GM12878 (cell line): ENCODE data around the gene NEGR1.

Source experiments
- BCL11A ChIP-seq: IDR thresholded peaks from 2 replicates; pipeline ENCODE4 v1.6.1; 2011; ENCODE audit warnings: low read depth, low read length
- DPF2 ChIP-seq: fragments of 450-650 bp; IDR thresholded peaks from 2 replicates; pipeline ENCODE4 v1.6.1; 2017; ENCODE audit warnings: mild to moderate bottlenecking
- GABPA ChIP-seq: IDR thresholded peaks from 2 replicates; pipeline ENCODE4 v1.6.1; 2014; ENCODE audit warnings: antibody characterized with exemption, low read depth, mild to moderate bottlenecking, inconsistent platforms
- NFYB ChIP-seq: IDR thresholded peaks from 2 replicates; pipeline ENCODE4 v1.6.1; 2011; ENCODE audit warnings: low read depth, mild to moderate bottlenecking, low read length, improper control_type of control experiment, moderate library complexity; ENCODE audit not compliant: insufficient read depth
- NR2C2 ChIP-seq: IDR thresholded peaks from 2 replicates; pipeline ENCODE4 v1.6.1; 2011; ENCODE audit warnings: borderline replicate concordance, low read depth; ENCODE audit not compliant: control insufficient read depth, insufficient read length
- PAX8 ChIP-seq: fragments of 450-650 bp; IDR thresholded peaks from 2 replicates; pipeline ENCODE4 v1.6.1; 2017; ENCODE audit warnings: mild to moderate bottlenecking, moderate library complexity
- POLR2A ChIP-seq: IDR thresholded peaks from 2 replicates; pipeline ENCODE4 v1.6.1; 2011; ENCODE audit warnings: low read depth, mild to moderate bottlenecking, low read length
- POLR2AphosphoS2 ChIP-seq: IDR thresholded peaks from 2 replicates; pipeline ENCODE4 v1.6.1; 2011; ENCODE audit warnings: low read depth, mild to moderate bottlenecking, low read length, improper control_type of control experiment, moderate library complexity
- POLR2AphosphoS5 ChIP-seq: IDR thresholded peaks from 2 replicates; pipeline ENCODE4 v1.6.1; 2011; ENCODE audit warnings: mild to moderate bottlenecking, low read length, inconsistent platforms
- SPI1 ChIP-seq: IDR thresholded peaks from 2 replicates; pipeline ENCODE4 v1.6.1; 2011; ENCODE audit warnings: low read depth, mild to moderate bottlenecking, low read length, moderate library complexity, borderline replicate concordance; ENCODE audit not compliant: insufficient read depth
- TF ChIP-seq, protein P1 (sequence below): fragments of 450-650 bp; IDR thresholded peaks from 2 replicates; pipeline ENCODE4 v1.6.1; 2017; ENCODE audit warnings: mild to moderate bottlenecking, low read depth, inconsistent platforms; ENCODE audit not compliant: poor library complexity, severe bottlenecking
- TF ChIP-seq, protein P2 (sequence below): fragments of 450-650 bp; IDR thresholded peaks from 2 replicates; pipeline ENCODE4 v1.6.1; 2017; ENCODE audit warnings: mild to moderate bottlenecking
- TF ChIP-seq, protein P3 (sequence below), 3 experiments: IDR thresholded peaks in 2 of 3; conservative IDR thresholded peaks in 1 of 3; 2 replicates each; pipeline ENCODE4 v1.5.1; 2011; ENCODE audit warnings: low read depth in 3 of 3, low read length in 3 of 3, mild to moderate bottlenecking in 3 of 3, control low read depth in 2 of 3, moderate library complexity in 2 of 3, inconsistent platforms in 1 of 3, mixed read lengths in 1 of 3; ENCODE audit not compliant: control insufficient read depth in 2 of 3, insufficient read depth in 1 of 3; ENCODE audit errors: extremely low read depth in 1 of 3

DNA sequence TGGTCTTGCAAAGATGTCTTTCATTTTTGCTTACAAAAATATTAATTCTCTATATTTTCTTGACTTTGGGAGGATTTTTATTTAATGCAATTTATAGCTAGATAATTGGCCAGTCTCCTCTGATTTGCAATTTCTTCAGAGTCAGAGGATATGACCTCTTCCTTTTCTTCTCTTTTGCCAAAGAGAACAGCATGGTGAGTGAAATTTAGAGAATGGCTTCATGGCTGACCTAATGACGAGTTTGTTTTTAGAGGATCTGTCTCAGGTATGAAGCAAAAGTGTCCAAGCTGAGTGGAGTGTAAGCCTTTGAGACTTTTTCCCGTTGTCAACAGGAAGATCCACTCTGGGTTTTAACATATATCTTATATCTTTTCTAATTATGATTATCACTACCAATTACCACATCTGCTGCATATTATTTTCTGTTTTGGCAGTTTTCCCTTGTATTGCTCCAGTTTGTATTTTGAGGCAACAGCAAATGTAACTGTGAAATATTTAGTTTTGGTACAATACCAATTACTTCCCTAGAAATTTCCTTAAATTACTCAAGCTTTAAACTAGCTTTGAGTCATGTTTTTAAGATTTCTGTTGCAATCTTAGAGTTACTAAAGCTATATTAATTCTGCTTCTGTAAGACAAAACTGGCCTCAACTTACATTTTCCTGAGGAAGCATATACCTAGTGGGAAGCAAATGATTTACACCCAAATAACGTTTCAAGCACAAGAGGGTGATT is 868.7 kb downstream of the NEGR1 start:
- TF ChIP-seq, protein P1, sequence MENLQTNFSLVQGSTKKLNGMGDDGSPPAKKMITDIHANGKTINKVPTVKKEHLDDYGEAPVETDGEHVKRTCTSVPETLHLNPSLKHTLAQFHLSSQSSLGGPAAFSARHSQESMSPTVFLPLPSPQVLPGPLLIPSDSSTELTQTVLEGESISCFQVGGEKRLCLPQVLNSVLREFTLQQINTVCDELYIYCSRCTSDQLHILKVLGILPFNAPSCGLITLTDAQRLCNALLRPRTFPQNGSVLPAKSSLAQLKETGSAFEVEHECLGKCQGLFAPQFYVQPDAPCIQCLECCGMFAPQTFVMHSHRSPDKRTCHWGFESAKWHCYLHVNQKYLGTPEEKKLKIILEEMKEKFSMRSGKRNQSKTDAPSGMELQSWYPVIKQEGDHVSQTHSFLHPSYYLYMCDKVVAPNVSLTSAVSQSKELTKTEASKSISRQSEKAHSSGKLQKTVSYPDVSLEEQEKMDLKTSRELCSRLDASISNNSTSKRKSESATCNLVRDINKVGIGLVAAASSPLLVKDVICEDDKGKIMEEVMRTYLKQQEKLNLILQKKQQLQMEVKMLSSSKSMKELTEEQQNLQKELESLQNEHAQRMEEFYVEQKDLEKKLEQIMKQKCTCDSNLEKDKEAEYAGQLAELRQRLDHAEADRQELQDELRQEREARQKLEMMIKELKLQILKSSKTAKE: no peak
- no peak for TF ChIP-seq BCL11A
- no peak for TF ChIP-seq SPI1
- no peak for TF ChIP-seq POLR2AphosphoS2
- TF ChIP-seq PAX8: no peak
- no peak for TF ChIP-seq POLR2A
- TF ChIP-seq, protein P2, sequence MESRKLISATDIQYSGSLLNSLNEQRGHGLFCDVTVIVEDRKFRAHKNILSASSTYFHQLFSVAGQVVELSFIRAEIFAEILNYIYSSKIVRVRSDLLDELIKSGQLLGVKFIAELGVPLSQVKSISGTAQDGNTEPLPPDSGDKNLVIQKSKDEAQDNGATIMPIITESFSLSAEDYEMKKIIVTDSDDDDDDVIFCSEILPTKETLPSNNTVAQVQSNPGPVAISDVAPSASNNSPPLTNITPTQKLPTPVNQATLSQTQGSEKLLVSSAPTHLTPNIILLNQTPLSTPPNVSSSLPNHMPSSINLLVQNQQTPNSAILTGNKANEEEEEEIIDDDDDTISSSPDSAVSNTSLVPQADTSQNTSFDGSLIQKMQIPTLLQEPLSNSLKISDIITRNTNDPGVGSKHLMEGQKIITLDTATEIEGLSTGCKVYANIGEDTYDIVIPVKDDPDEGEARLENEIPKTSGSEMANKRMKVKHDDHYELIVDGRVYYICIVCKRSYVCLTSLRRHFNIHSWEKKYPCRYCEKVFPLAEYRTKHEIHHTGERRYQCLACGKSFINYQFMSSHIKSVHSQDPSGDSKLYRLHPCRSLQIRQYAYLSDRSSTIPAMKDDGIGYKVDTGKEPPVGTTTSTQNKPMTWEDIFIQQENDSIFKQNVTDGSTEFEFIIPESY: no peak
- TF ChIP-seq NFYB: no peak
- no peak for TF ChIP-seq GABPA
- no peak for TF ChIP-seq POLR2AphosphoS5
- TF ChIP-seq, protein P3, sequence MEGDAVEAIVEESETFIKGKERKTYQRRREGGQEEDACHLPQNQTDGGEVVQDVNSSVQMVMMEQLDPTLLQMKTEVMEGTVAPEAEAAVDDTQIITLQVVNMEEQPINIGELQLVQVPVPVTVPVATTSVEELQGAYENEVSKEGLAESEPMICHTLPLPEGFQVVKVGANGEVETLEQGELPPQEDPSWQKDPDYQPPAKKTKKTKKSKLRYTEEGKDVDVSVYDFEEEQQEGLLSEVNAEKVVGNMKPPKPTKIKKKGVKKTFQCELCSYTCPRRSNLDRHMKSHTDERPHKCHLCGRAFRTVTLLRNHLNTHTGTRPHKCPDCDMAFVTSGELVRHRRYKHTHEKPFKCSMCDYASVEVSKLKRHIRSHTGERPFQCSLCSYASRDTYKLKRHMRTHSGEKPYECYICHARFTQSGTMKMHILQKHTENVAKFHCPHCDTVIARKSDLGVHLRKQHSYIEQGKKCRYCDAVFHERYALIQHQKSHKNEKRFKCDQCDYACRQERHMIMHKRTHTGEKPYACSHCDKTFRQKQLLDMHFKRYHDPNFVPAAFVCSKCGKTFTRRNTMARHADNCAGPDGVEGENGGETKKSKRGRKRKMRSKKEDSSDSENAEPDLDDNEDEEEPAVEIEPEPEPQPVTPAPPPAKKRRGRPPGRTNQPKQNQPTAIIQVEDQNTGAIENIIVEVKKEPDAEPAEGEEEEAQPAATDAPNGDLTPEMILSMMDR (IDR thresholded peaks at IDR 0.05 in 2 of 3, conservative IDR thresholded peaks at IDR 0.05 in 1 of 3; ENCODE audit: control insufficient read depth in 2 of 3, extremely low read depth in 1 of 3, insufficient read depth in 1 of 3, low read depth in 3 of 3, low read length in 3 of 3): no peak
- no peak for TF ChIP-seq DPF2
- no peak for TF ChIP-seq NR2C2
